Aorta (tissue), 5 donors: ENCODE results near the gene KLHL18. TPM values are rescaled to one million over a fixed set of nuclear protein-coding genes. Genes with fewer than 3 reads are reported as not detected.
"Not testable (repeated sequence)": the region's sequence is repeated elsewhere in the genome, so short reads cannot be mapped to it uniquely, and the experiment has no call there.

Experiments used
- ATAC-seq: fragments of 200-7000 bp; cut with Tn5 transposase; one replicate; pipeline ENCODE4 v1.9.1; 2022; ENCODE audit warnings: moderate library complexity; ENCODE audit not compliant: low FRiP score
- DNase-seq, 2 donors: peaks; one replicate each; pipeline ENCODE4 v3.0.0-alpha.2; 2020
- H3K27ac ChIP-seq, 2 donors: one replicate each; pipeline ENCODE4 v1.5.1; 2013; ENCODE audit warnings: low read length in 2 of 2, mild to moderate bottlenecking in 2 of 2, moderate library complexity in 2 of 2, control low read depth in 1 of 2, inconsistent platforms in 1 of 2, low read depth in 1 of 2
- H3K27me3 ChIP-seq, 2 donors: one replicate each; pipeline ENCODE4 v1.6.1; 2013; ENCODE audit warnings: control low read depth in 1 of 2, low read length in 1 of 2, mild to moderate bottlenecking in 1 of 2, moderate library complexity in 1 of 2; ENCODE audit not compliant: insufficient read depth in 2 of 2, control insufficient read depth in 1 of 2
- H3K36me3 ChIP-seq, 2 donors: one replicate each; pipeline ENCODE4 v1.6.1; 2013; ENCODE audit warnings: control low read depth in 1 of 2, low read length in 1 of 2, mild to moderate bottlenecking in 1 of 2; ENCODE audit not compliant: insufficient read depth in 2 of 2, control insufficient read depth in 1 of 2
- H3K4me1 ChIP-seq, 2 donors: one replicate each; pipeline ENCODE4 v1.6.1; 2013; ENCODE audit warnings: low read length in 2 of 2, control low read depth in 1 of 2, mild to moderate bottlenecking in 1 of 2, moderate library complexity in 1 of 2; ENCODE audit not compliant: insufficient read depth in 2 of 2, control insufficient read depth in 1 of 2
- H3K4me3 ChIP-seq, 2 donors: one replicate each; pipeline ENCODE4 v1.5.1; 2013; ENCODE audit warnings: low read length in 2 of 2, control low read depth in 1 of 2, mild to moderate bottlenecking in 1 of 2
- H3K9me3 ChIP-seq: one replicate; pipeline ENCODE4 v1.6.1; 2013; ENCODE audit warnings: mild to moderate bottlenecking, low read length; ENCODE audit not compliant: control insufficient read depth
- WGBS, 2 donors: extraction: QIAGEN DNeasy Blood & Tissue Kit; methylation state at CpG; one replicate each; pipeline ENCODE4 v1.1.7; 2013; 5-methylcytosine and 5-hydroxymethylcytosine counted together
- intact Hi-C, 2 donors: fragments of 100-400 bp; cut with DNase I; formaldehyde crosslinking; loops; one replicate each; pipeline versions ENCODE4 v1.14.2 to v1.15.0; 2022
- polyA plus RNA-seq, 2 donors: library from polyadenylated mRNA; stranded (reverse); fragments of 200-250 nt; gene quantifications; one replicate each; pipeline ENCODE4 v1.2.3, GENCODE V29; 2013
- total RNA-seq, 2 donors: library from RNA; stranded (reverse); fragmentation: NEBNext Ultra II Directional; extraction: Animal tissue kit (Norgen Biotek cat#: 25700); gene quantifications; one replicate each; pipeline ENCODE4 v1.2.1, GENCODE V29; 2021
- donor health status: healthy with polysubstance abuse.
- donor health status: Bipolar disorder and iron deficiency.
- donor health status: DM: no; HTN: no; CAD: no.
- donor health status: DM: no; HTN: no; CAD: no.
- donor health status: DM: yes; HTN: yes; CAD: no.

The KLHL18 gene
- total and polyA plus RNA-seq, 4 donors = 9.0 to 26.7 (median 21.6) TPM

GRCh38 chr3:47288966-47289910 is 6.5 kb downstream of the KLHL18 start:
- DNase-seq (no peak), ATAC-seq (no peak)
- Histone ChIP-seq H3K4me3 (no peak overlapping the region), H3K36me3 (peaks cover 0 to 2% of the 10 kb centered on the region in 2 donors), H3K27me3 (no peaks in the 10 kb centered on the region), H3K27ac (no peak overlapping the region), H3K4me1 (peaks cover 0 to 3% of the 10 kb centered on the region in 2 donors), H3K9me3 (no peaks in the 10 kb centered on the region)
- 86 to 87% methylated on average over 6 of the region's 6 CpGs for WGBS, 2 donors
- intact Hi-C loops = no loop called here

- peaks cover 0 to 3% of the 10 kb centered on the region in 2 donors for H3K4me1 ChIP-seq
- H3K27ac ChIP-seq = no peak overlapping the region
- peaks cover 0 to 2% of the 10 kb centered on the region in 2 donors for H3K36me3 ChIP-seq
- no peaks in the 10 kb centered on the region for H3K9me3 ChIP-seq
- WGBS, 2 donors = 62 to 74% methylated on average over 4 of the region's 4 CpGs
- ATAC-seq (no peak), DNase-seq (no peak)
- no peaks in the 10 kb centered on the region for H3K27me3 ChIP-seq
- H3K4me3 ChIP-seq = no peak overlapping the region
- intact Hi-C loops = no loop called here
Measured at GRCh38 chr3:47291158-47291753, 8.5 kb downstream of the KLHL18 start.

- DNase-seq, H3K27ac ChIP-seq, H3K9me3 ChIP-seq, H3K4me1 ChIP-seq, H3K36me3 ChIP-seq, H3K27me3 ChIP-seq, intact Hi-C loops, H3K4me3 ChIP-seq, ATAC-seq: not testable (repeated sequence)
- 95% methylated on average over 9 of the region's 9 CpGs for WGBS, 2 donors
Measured at GRCh38 chr3:47291754-47292420, 9.1 kb downstream of the KLHL18 start.

GRCh38 chr3:47293822-47294221 is 11.1 kb downstream of the KLHL18 start:
- peaks cover 0 to 3% of the 10 kb centered on the region in 2 donors for H3K4me1 ChIP-seq
- DNase-seq (no peak), ATAC-seq (no peak)
- intact Hi-C loops = no loop called here
- H3K9me3 ChIP-seq = no peaks in the 10 kb centered on the region
- WGBS, 2 donors = 80 to 86% methylated on average over 2 of the region's 2 CpGs
- no peak overlapping the region for H3K4me3 ChIP-seq
- peaks cover 0 to 2% of the 10 kb centered on the region in 2 donors for H3K36me3 ChIP-seq
- no peak overlapping the region for H3K27ac ChIP-seq
- no peaks in the 10 kb centered on the region for H3K27me3 ChIP-seq

GRCh38 chr3:47294392-47294791 is 11.6 kb downstream of the KLHL18 start:
- H3K4me1 ChIP-seq = peaks cover 0 to 3% of the 10 kb centered on the region in 2 donors
- no peak for ATAC-seq
- intact Hi-C loops = no loop called here

GRCh38 chr3:47295322-47295721 is 12.6 kb downstream of the KLHL18 start:
- no peak overlapping the region for H3K27ac ChIP-seq
- H3K4me3 ChIP-seq = no peak overlapping the region
- intact Hi-C loops = no loop called here
- DNase-seq (no peak), ATAC-seq (no peak)
- no peaks in the 10 kb centered on the region for H3K9me3 ChIP-seq
- H3K36me3 ChIP-seq = peaks cover 0 to 2% of the 10 kb centered on the region in 2 donors
- 92 to 93% methylated on average over 2 of the region's 2 CpGs for WGBS, 2 donors
- peaks cover 0 to 3% of the 10 kb centered on the region in 2 donors for H3K4me1 ChIP-seq
- no peaks in the 10 kb centered on the region for H3K27me3 ChIP-seq

More at GRCh38 chr3:47294392-47294791, 11.6 kb downstream of the KLHL18 start:
- Histone ChIP-seq H3K9me3 (no peaks in the 10 kb centered on the region), H3K36me3 (peaks cover 0 to 2% of the 10 kb centered on the region in 2 donors), H3K27me3 (no peaks in the 10 kb centered on the region), H3K4me3 (no peak overlapping the region), H3K27ac (no peak overlapping the region)
- no peak for DNase-seq
- 88 to 91% methylated on average over 3 of the region's 3 CpGs for WGBS, 2 donors

- Histone ChIP-seq H3K9me3 (no peaks in the 10 kb centered on the region), H3K4me3 (no peak overlapping the region), H3K36me3 (peaks cover 0 to 2% of the 10 kb centered on the region in 2 donors), H3K27ac (no peak overlapping the region), H3K27me3 (no peaks in the 10 kb centered on the region), H3K4me1 (peaks cover 0 to 3% of the 10 kb centered on the region in 2 donors)
- WGBS, 2 donors = 90 to 93% methylated on average over 6 of the region's 6 CpGs
- intact Hi-C loops = no loop called here
- ATAC-seq = no peak
- no peak for DNase-seq
Measured at GRCh38 chr3:47295976-47296375, 13.2 kb downstream of the KLHL18 start.

GRCh38 chr3:47296562-47297302 is 14.0 kb downstream of the KLHL18 start:
- Histone ChIP-seq H3K27ac (no peak overlapping the region), H3K4me3 (no peak overlapping the region), H3K9me3 (no peaks in the 10 kb centered on the region), H3K36me3 (no peaks in the 10 kb centered on the region), H3K4me1 (peaks cover 0 to 3% of the 10 kb centered on the region in 2 donors), H3K27me3 (no peaks in the 10 kb centered on the region)
- no peak for DNase-seq
- intact Hi-C loops = no loop called here
- WGBS, 2 donors = 87 to 90% methylated on average over 2 of the region's 2 CpGs
- no peak for ATAC-seq
